Colonic mucosa (tissue), 4 donors: Measurements from ENCODE around the gene SIM1. TPM values are rescaled to one million over a fixed set of nuclear protein-coding genes. Genes with fewer than 3 reads are reported as not detected.

Experiments
- DNase-seq: peaks from one replicate; pipeline ENCODE4 v3.0.0-alpha.2; 2020
- H3K27ac ChIP-seq: fragments of 200-600 bp; one replicate; pipeline ENCODE4 v1.8.0; 2021
- H3K27me3 ChIP-seq: fragments of 200-600 bp; one replicate; pipeline ENCODE4 v1.8.0; 2021
- H3K36me3 ChIP-seq: fragments of 200-600 bp; one replicate; pipeline ENCODE4 v1.8.0; 2021
- H3K4me1 ChIP-seq: fragments of 200-600 bp; one replicate; pipeline ENCODE4 v1.8.0; 2021; ENCODE audit warnings: mild to moderate bottlenecking
- H3K4me3 ChIP-seq: fragments of 200-600 bp; one replicate; pipeline ENCODE4 v1.8.0; 2021
- H3K9ac ChIP-seq, 2 donors: one replicate each; pipeline ENCODE4 v1.7.0; 2013; ENCODE audit warnings: control low read depth in 2 of 2, low read depth in 2 of 2, low read length in 2 of 2
- H3K9me3 ChIP-seq: fragments of 200-600 bp; one replicate; pipeline ENCODE4 v1.8.0; 2021
- CTCF ChIP-seq: fragments of 200-600 bp; IDR thresholded peaks from one replicate; pipeline ENCODE4 v1.8.0; 2022; ENCODE audit warnings: antibody characterized with exemption, mild to moderate bottlenecking
- intact Hi-C: fragments of 100-400 bp; cut with DNase I; formaldehyde crosslinking; loops from one replicate; pipeline ENCODE4 v1.14.1; 2022
- total RNA-seq, 2 donors: library from RNA; stranded (reverse); fragmentation: NEBNext Ultra II Directional in 1 of 2; extraction: Animal tissue kit (Norgen Biotek cat#: 25700) in 1 of 2; gene quantifications; one replicate each; pipeline ENCODE4 v1.2.1, GENCODE V29; 2021
- donor health status: healthy.
- donor health status: DM: no; HTN: no; CAD: no.
- donor health status: DM: no; HTN: no; CAD: no.

Gene SIM1
- total RNA-seq, 2 donors from 2014 or later, result 0.16 TPM; not detected in 1

GRCh38 chr6:100392423-100392822, 72.3 kb downstream of the SIM1 start:
- H3K9me3 ChIP-seq, result no peaks in the 10 kb centered on the region
- no peaks in the 10 kb centered on the region for H3K4me1 ChIP-seq
- no peak overlapping the region for H3K27ac ChIP-seq
- H3K9ac ChIP-seq, result no peak overlapping the region
- no peaks in the 10 kb centered on the region for H3K27me3 ChIP-seq
- intact Hi-C loops, result no loop called here
- no peak for DNase-seq
- TF ChIP-seq CTCF, result no peak
- H3K36me3 ChIP-seq, result no peaks in the 10 kb centered on the region
- no peak overlapping the region for H3K4me3 ChIP-seq

- Histone ChIP-seq H3K9me3 (no peaks in the 10 kb centered on the region), H3K9ac (no peak overlapping the region), H3K4me3 (no peak overlapping the region), H3K4me1 (no peaks in the 10 kb centered on the region), H3K27me3 (no peaks in the 10 kb centered on the region), H3K36me3 (no peaks in the 10 kb centered on the region), H3K27ac (no peak overlapping the region)
- intact Hi-C loops, result no loop called here
- TF ChIP-seq CTCF, result no peak
- DNase-seq, result no peak
Measured at GRCh38 chr6:100388868-100389519, 75.7 kb downstream of the SIM1 start.

- Histone ChIP-seq H3K4me1 (no peaks in the 10 kb centered on the region), H3K27ac (no peak overlapping the region), H3K4me3 (no peak overlapping the region), H3K27me3 (no peaks in the 10 kb centered on the region), H3K36me3 (no peaks in the 10 kb centered on the region), H3K9me3 (no peaks in the 10 kb centered on the region), H3K9ac (no peak overlapping the region)
- no peak for TF ChIP-seq CTCF
- intact Hi-C loops, result no loop called here
- no peak for DNase-seq
Measured at GRCh38 chr6:100382767-100383195, 81.9 kb downstream of the SIM1 start.

- no peak overlapping the region for H3K9ac ChIP-seq
- no peaks in the 10 kb centered on the region for H3K36me3 ChIP-seq
- no peak overlapping the region for H3K4me3 ChIP-seq
- intact Hi-C loops, result no loop called here
- H3K27ac ChIP-seq, result no peak overlapping the region
- no peak for DNase-seq
- H3K4me1 ChIP-seq, result no peaks in the 10 kb centered on the region
- no peaks in the 10 kb centered on the region for H3K9me3 ChIP-seq
- no peak for TF ChIP-seq CTCF
- H3K27me3 ChIP-seq, result no peaks in the 10 kb centered on the region
Measured at GRCh38 chr6:100382031-100382430, 82.7 kb downstream of the SIM1 start.

DNA sequence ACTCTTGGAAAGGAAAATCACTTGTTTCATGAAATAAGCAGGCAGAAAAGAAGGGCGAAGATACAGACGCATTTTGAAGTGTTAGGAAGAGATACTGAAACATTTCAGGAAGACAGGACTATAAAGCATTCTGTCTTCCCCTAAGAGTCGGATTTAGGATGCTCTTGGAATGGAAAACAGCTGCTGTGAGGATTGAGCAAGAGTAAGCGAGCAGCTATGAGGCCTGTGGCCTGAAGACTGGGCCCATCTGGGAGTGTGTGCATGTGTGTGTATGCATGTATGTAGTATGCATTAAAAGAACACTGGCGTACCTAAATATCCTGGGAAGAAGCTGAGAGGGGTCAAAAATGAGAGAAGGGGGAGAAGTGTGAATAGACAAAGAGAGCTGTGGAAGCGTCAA, 83.6 kb downstream of the SIM1 start:
- DNase-seq, result no peak
- Histone ChIP-seq H3K27me3 (no peaks in the 10 kb centered on the region), H3K27ac (no peak overlapping the region), H3K9me3 (no peaks in the 10 kb centered on the region), H3K36me3 (no peaks in the 10 kb centered on the region), H3K4me1 (no peaks in the 10 kb centered on the region), H3K9ac (no peak overlapping the region), H3K4me3 (no peak overlapping the region)
- TF ChIP-seq CTCF, result no peak
- intact Hi-C loops, result no loop called here
